Fibroblast of skin of right biceps (primary cell): ENCODE data around the gene USP6NL.
"Not testable (repeated sequence)": the region's sequence is repeated elsewhere in the genome, so short reads cannot be mapped to it uniquely, and the experiment has no call there.

Experiments used
- DNase-seq: peaks from one replicate; pipeline ENCODE4 v3.0.0-alpha.2; 2013

The USP6NL gene

GRCh38 chr10:11511321-11511720 lies 100.1 kb downstream of the USP6NL start:
- DNase-seq = no peak

- no peak for DNase-seq
Measured at GRCh38 chr10:11510736-11511135, 100.7 kb downstream of the USP6NL start.

- no peak for DNase-seq
Measured at GRCh38 chr10:11510281-11510680, 101.2 kb downstream of the USP6NL start.

GRCh38 chr10:11509036-11509435 lies 102.4 kb downstream of the USP6NL start:
- no peak for DNase-seq

GRCh38 chr10:11506247-11506789 lies 105.1 kb downstream of the USP6NL start:
- no peak for DNase-seq

- no peak for DNase-seq
Measured at GRCh38 chr10:11505639-11506038, 105.8 kb downstream of the USP6NL start.

- DNase-seq = no peak
Measured at GRCh38 chr10:11504566-11505285, 106.7 kb downstream of the USP6NL start.

- DNase-seq = no peak
Measured at GRCh38 chr10:11501600-11501999, 109.8 kb downstream of the USP6NL start.

GRCh38 chr10:11499425-11500071 lies 111.9 kb downstream of the USP6NL start:
- DNase-seq = no peak

GRCh38 chr10:11498399-11498798 lies 113.1 kb downstream of the USP6NL start:
- DNase-seq = no peak

GRCh38 chr10:11494923-11495322 lies 116.5 kb downstream of the USP6NL start:
- not testable (repeated sequence) for DNase-seq

- DNase-seq = no peak
Measured at GRCh38 chr10:11493646-11494045, 117.8 kb downstream of the USP6NL start.

- DNase-seq = no peak
Measured at GRCh38 chr10:11491087-11491486, 120.4 kb downstream of the USP6NL start.

GRCh38 chr10:11489591-11489990 lies 121.9 kb downstream of the USP6NL start:
- no peak for DNase-seq

GRCh38 chr10:11488126-11488525 lies 123.3 kb downstream of the USP6NL start:
- DNase-seq = peak; percentile 8

GRCh38 chr10:11483201-11484148 lies 128.0 kb downstream of the USP6NL start:
- DNase-seq = no peak

- DNase-seq = no peak
Measured at GRCh38 chr10:11482306-11482705, 129.1 kb downstream of the USP6NL start.

- DNase-seq = no peak
Measured at GRCh38 chr10:11480687-11481086, 130.8 kb downstream of the USP6NL start.

- DNase-seq = no peak
Measured at GRCh38 chr10:11479300-11479699, 132.2 kb downstream of the USP6NL start.

- no peak for DNase-seq
Measured at GRCh38 chr10:11478807-11479206, 132.6 kb downstream of the USP6NL start.

- peak; percentile 4 for DNase-seq
Measured at GRCh38 chr10:11475831-11476434, 135.5 kb downstream of the USP6NL start.

GRCh38 chr10:11473128-11473760 lies 138.2 kb downstream of the USP6NL start:
- DNase-seq = peak; percentile 4
